ENCODE results near the gene CGAS. TPM values are rescaled to one million over a fixed set of nuclear protein-coding genes. Genes with fewer than 3 reads are reported as not detected.

CGAS gene
- total RNA-seq, 4 donors from 2014 or later, result 0.49 to 1.6 (median 1.2) TPM

DNA sequence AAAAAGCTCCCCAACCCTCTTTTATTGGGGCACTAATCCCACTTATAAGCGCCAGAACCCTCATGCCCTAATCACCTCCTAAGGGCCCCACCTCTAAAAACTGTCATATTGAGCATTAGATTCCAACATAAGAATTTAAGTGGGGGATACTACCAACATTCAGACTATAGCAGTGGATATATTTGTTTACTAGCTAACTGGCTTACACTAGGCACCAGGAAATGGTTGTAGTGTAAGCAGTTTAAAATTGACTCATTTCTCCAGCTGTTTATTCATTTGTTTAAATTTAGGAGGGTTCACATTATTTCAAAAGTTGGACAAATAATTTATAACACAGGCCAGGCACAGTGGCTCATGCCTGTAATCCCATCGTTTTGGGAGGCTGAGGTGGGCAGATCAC lies 32.3 kb upstream of the CGAS start:
- in situ Hi-C loops (cut with MboI; ENCODE audit: low sequenced_read_pairs in 4 of 4) (loop anchor here in 2 of 4 donors (25.0 kb wide), 1 partner anchor 1753 kb away; the partner anchor contains the start of gene COX7A2 (in 2 of the 2)), intact Hi-C loops (cut with DNase I; ENCODE audit: low total_unique reads) (no loop called here)
- Histone ChIP-seq H3K27me3 (no peaks in the 10 kb centered on the region), H3K27ac (no peak overlapping the region), H3K36me3 (peaks cover 2 to 94% of the 10 kb centered on the region in 2 donors), H3K9me3 (no peaks in the 10 kb centered on the region), H3K4me3 (no peak overlapping the region), H3K4me1 (no peaks in the 10 kb centered on the region)
- TF ChIP-seq, protein P1, sequence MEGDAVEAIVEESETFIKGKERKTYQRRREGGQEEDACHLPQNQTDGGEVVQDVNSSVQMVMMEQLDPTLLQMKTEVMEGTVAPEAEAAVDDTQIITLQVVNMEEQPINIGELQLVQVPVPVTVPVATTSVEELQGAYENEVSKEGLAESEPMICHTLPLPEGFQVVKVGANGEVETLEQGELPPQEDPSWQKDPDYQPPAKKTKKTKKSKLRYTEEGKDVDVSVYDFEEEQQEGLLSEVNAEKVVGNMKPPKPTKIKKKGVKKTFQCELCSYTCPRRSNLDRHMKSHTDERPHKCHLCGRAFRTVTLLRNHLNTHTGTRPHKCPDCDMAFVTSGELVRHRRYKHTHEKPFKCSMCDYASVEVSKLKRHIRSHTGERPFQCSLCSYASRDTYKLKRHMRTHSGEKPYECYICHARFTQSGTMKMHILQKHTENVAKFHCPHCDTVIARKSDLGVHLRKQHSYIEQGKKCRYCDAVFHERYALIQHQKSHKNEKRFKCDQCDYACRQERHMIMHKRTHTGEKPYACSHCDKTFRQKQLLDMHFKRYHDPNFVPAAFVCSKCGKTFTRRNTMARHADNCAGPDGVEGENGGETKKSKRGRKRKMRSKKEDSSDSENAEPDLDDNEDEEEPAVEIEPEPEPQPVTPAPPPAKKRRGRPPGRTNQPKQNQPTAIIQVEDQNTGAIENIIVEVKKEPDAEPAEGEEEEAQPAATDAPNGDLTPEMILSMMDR (IDR thresholded peaks at IDR 0.05 in 4 of 5, conservative IDR thresholded peaks at IDR 0.05 in 1 of 5), result no peak
- no peak for TF ChIP-seq POLR2A (IDR thresholded peaks at IDR 0.05)
- no peak for DNase-seq
- ATAC-seq, result no peak

DNA sequence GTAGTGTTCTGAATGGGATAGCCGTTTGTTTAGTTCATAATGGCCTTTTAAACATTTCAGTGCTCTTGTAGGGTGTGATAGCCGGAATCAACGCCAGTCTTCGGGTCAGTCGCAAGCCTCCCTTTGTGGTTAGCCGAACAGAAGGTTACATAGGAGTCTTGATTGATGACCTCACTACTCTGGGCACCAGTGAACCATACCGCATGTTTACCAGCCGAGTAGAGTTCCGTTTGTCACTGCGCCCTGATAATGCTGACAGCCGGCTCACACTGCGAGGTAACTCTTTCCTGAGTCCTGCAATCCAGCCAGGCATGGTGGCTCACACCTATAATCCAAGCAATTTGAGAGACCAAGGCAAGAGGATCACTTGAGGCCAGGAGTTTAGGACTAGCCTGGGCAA lies 29.9 kb upstream of the CGAS start:
- Histone ChIP-seq H3K27ac (no peak overlapping the region), H3K4me3 (no peak overlapping the region), H3K9me3 (no peaks in the 10 kb centered on the region), H3K36me3 (peaks cover 2 to 91% of the 10 kb centered on the region in 2 donors), H3K27me3 (no peaks in the 10 kb centered on the region), H3K4me1 (no peaks in the 10 kb centered on the region)
- no peak for ATAC-seq
- TF ChIP-seq POLR2A (IDR thresholded peaks at IDR 0.05), result no peak
- TF ChIP-seq, protein P1 (IDR thresholded peaks at IDR 0.05 in 4 of 5, conservative IDR thresholded peaks at IDR 0.05 in 1 of 5), result no peak
- intact Hi-C loops (cut with DNase I; ENCODE audit: low total_unique reads) (no loop called here), in situ Hi-C loops (cut with MboI; ENCODE audit: low sequenced_read_pairs in 4 of 4) (loop anchor here in 2 of 4 donors (25.0 kb wide), 1 partner anchor 1755 kb away; the partner anchor contains the start of gene COX7A2 (in 2 of the 2))
- DNase-seq, result no peak

DNA sequence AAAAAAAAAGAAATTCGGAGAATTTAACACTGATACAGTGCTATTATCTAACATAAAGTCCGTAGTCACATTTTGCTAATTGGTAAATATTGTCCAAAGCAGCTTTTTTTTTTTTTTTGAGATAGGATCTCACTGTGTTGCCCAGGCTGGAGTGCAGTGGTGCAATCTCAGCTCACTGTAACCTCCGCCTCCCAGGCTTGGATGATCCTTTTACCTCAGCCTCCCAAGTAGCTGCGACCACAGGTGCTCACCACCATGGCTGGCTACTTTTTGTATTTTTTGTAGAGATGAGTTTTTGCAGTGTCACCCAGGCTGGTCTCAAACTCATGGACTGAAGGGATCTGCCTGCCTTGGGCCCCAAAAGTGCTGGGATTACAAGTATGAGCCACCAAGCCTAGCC lies 25.3 kb upstream of the CGAS start:
- no peaks in the 10 kb centered on the region for H3K4me1 ChIP-seq
- H3K27me3 ChIP-seq, result no peaks in the 10 kb centered on the region
- H3K27ac ChIP-seq, result no peak overlapping the region
- no peak for DNase-seq
- no peaks in the 10 kb centered on the region for H3K9me3 ChIP-seq
- TF ChIP-seq POLR2A (IDR thresholded peaks at IDR 0.05), result no peak
- TF ChIP-seq, protein P1 (IDR thresholded peaks at IDR 0.05 in 4 of 5, conservative IDR thresholded peaks at IDR 0.05 in 1 of 5), result no peak
- H3K4me3 ChIP-seq, result no peak overlapping the region
- in situ Hi-C loops (cut with MboI; ENCODE audit: low sequenced_read_pairs in 4 of 4) (loop anchor here in 2 of 4 donors (25.0 kb wide), 1 partner anchor 1760 kb away; the partner anchor contains the start of gene COX7A2 (in 2 of the 2)), intact Hi-C loops (cut with DNase I; ENCODE audit: low total_unique reads) (no loop called here)
- no peak for ATAC-seq
- peaks cover 0 to 90% of the 10 kb centered on the region in 2 donors for H3K36me3 ChIP-seq

DNA sequence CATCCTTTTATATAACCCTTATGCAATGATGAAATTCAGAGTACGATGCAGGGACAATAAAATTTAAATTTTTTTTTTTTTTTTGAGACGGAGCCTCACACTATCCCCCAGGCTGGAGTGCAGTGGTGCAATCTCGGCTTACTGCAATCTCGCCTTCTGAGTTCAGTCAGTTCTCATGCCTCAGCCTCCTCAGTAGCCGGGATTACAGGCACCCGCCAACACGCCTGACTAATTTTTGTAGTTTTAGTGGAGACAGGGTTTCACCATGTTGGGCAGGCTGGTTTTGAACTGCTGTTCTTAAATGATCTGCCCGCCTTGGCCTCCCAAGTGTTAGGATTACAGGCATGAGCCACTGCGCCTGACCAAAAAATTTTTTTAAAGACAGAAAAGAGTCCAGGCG lies 24.6 kb upstream of the CGAS start:
- DNase-seq, result no peak
- Histone ChIP-seq H3K4me1 (no peaks in the 10 kb centered on the region), H3K27ac (no peak overlapping the region), H3K4me3 (no peak overlapping the region), H3K36me3 (peaks cover 0 to 90% of the 10 kb centered on the region in 2 donors), H3K9me3 (no peaks in the 10 kb centered on the region), H3K27me3 (no peaks in the 10 kb centered on the region)
- TF ChIP-seq, protein P1 (IDR thresholded peaks at IDR 0.05 in 4 of 5, conservative IDR thresholded peaks at IDR 0.05 in 1 of 5), result no peak
- TF ChIP-seq POLR2A (IDR thresholded peaks at IDR 0.05), result no peak
- in situ Hi-C loops (cut with MboI; ENCODE audit: low sequenced_read_pairs in 4 of 4), result loop anchor here in 2 of 4 donors (25.0 kb wide), 1 partner anchor 1761 kb away; the partner anchor contains the start of gene COX7A2 (in 2 of the 2)
- intact Hi-C loops (cut with DNase I; ENCODE audit: low total_unique reads), result no loop called here
- ATAC-seq, result no peak
